Measurements from ENCODE around the gene EXOC3.

DNA sequence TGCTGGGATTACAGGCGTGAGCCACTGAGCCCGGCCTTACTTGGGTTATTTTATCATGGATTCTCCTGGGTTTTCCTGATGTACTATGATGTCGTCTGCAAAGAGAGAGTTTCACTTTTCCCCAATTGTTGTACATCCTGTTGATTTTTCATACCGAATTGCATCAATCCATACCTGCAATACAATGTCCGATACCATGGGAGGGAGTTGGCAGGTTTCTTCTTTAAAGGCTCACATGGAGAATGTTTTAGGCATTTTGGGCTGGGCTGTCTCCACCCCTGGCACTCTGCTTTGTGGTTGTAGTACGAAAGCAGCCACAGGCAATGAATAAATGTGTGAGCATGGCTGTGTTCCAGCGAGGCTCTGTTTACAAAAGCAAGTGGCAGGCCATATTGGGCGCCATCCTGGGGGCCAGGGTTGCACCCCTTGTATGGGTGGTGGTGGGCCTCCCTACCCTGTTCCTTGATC lies 35.1 kb upstream of the EXOC3 start:
- TF ChIP-seq SUZ12 (IDR thresholded peaks at IDR 0.05; ENCODE audit: extremely low read depth, insufficient read depth, insufficient read length) (no peak), ZNF274 (IDR thresholded peaks at IDR 0.05; ENCODE audit: low read depth, low read length) (no peak)

Data from NT2/D1 (cell line).